Astrocyte (in vitro differentiated cells and primary cell): ENCODE data around the gene PRSS33. TPM values are rescaled to one million over a fixed set of nuclear protein-coding genes. Genes with fewer than 3 reads are reported as not detected.

Experiments used
- DNase-seq: peaks from one replicate; pipeline ENCODE4 v3.0.0-alpha.2; 2010; ENCODE audit warnings: low read depth
- FAIRE-seq: peaks from 2 replicates; lab custom pipeline; 2011; peaks lifted over from hg19 to GRCh38; lab: Jason Lieb, UNC
- H2AFZ ChIP-seq: 2 replicates; pipeline ENCODE4 v1.6.0; 2012; ENCODE audit warnings: low read depth, low read length, inconsistent platforms
- H3K27ac ChIP-seq: 2 replicates; pipeline ENCODE4 v1.5.1; 2011; ENCODE audit warnings: low read depth, low read length, inconsistent platforms
- H3K27me3 ChIP-seq: 2 replicates; pipeline ENCODE4 v1.6.0; 2011; ENCODE audit warnings: low read length, inconsistent platforms; ENCODE audit not compliant: insufficient read depth
- H3K36me3 ChIP-seq: 2 replicates; pipeline ENCODE4 v1.5.1; 2011; ENCODE audit warnings: low read length, inconsistent platforms; ENCODE audit not compliant: insufficient read depth
- H3K4me1 ChIP-seq: 2 replicates; pipeline ENCODE4 v1.5.1; 2011; ENCODE audit warnings: low read length, inconsistent platforms; ENCODE audit not compliant: insufficient read depth
- H3K4me2 ChIP-seq: 2 replicates; pipeline ENCODE4 v1.6.0; 2012; ENCODE audit warnings: low read length, inconsistent platforms
- H3K4me3 ChIP-seq: 2 replicates; pipeline ENCODE4 v1.5.1; 2011; ENCODE audit warnings: low read depth, mild to moderate bottlenecking, low read length, inconsistent platforms; ENCODE audit not compliant: insufficient read depth
- H3K79me2 ChIP-seq: 2 replicates; pipeline ENCODE4 v1.6.0; 2012; ENCODE audit warnings: mild to moderate bottlenecking, low read length, inconsistent platforms; ENCODE audit not compliant: insufficient read depth
- H3K9ac ChIP-seq: 2 replicates; pipeline ENCODE4 v1.6.0; 2012; ENCODE audit warnings: mild to moderate bottlenecking, low read length, inconsistent platforms
- H3K9me3 ChIP-seq: 2 replicates; pipeline ENCODE4 v1.5.1; 2012; ENCODE audit warnings: low read depth, mild to moderate bottlenecking, low read length, inconsistent platforms; ENCODE audit not compliant: insufficient read depth
- H4K20me1 ChIP-seq: 2 replicates; pipeline ENCODE4 v1.6.0; 2012; ENCODE audit warnings: low read length, inconsistent platforms; ENCODE audit not compliant: insufficient read depth
- H3K27ac Mint-ChIP-seq: one replicate; pipeline ENCODE4 v1.8.0; 2021; ENCODE audit warnings: mild to moderate bottlenecking, mixed read lengths; ENCODE audit not compliant: unreplicated experiment
- H3K27me3 Mint-ChIP-seq: one replicate; pipeline ENCODE4 v1.8.0; 2021; ENCODE audit warnings: low read depth, mixed read lengths; ENCODE audit not compliant: unreplicated experiment
- H3K36me3 Mint-ChIP-seq: one replicate; pipeline ENCODE4 v1.8.0; 2021; ENCODE audit warnings: low read depth, mixed read lengths; ENCODE audit not compliant: unreplicated experiment
- H3K4me1 Mint-ChIP-seq: one replicate; pipeline ENCODE4 v1.8.0; 2021; ENCODE audit warnings: low read depth, mixed read lengths; ENCODE audit not compliant: unreplicated experiment
- H3K4me3 Mint-ChIP-seq: one replicate; pipeline ENCODE4 v1.8.0; 2021; ENCODE audit warnings: mild to moderate bottlenecking, moderate library complexity, mixed read lengths; ENCODE audit not compliant: unreplicated experiment
- H3K9me3 Mint-ChIP-seq: one replicate; pipeline ENCODE4 v1.8.0; 2021; ENCODE audit warnings: mild to moderate bottlenecking, mixed read lengths; ENCODE audit not compliant: unreplicated experiment
- CTCF ChIP-seq: IDR thresholded peaks from 2 replicates; pipeline ENCODE4 v1.5.1; 2011; ENCODE audit warnings: low read depth, mild to moderate bottlenecking, inconsistent platforms, low read length, moderate library complexity; ENCODE audit not compliant: insufficient read depth
- EZH2 ChIP-seq: IDR thresholded peaks from 2 replicates; pipeline ENCODE4 v1.6.1; 2012; ENCODE audit warnings: mild to moderate bottlenecking, low read length, inconsistent platforms; ENCODE audit not compliant: insufficient read depth
- total RNA-seq: library from RNA; stranded (reverse); gene quantifications from 2 replicates; pipeline ENCODE4 v1.2.1, GENCODE V29; 2021

The PRSS33 gene
- total RNA-seq, 1 donor from 2014 or later: not detected

DNA sequence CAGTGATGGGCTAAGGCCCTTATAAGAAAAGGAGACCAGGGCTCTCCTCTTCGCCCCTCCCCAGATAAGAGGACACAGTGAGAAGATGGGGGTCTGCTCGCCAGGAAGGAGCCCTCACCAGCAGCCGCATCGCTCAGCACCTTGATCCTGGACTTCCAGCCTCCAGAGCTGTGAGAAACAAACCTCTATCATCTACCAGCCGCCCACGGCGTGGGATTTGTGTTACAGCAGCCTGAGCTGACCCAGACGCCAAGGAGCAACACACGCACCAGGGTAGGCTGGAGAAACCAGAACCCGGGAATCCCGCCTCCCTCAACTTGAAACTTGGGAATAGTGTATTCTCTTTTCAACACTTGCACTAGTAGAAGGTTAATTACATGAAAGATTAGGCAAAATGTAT lies 38.5 kb upstream of the PRSS33 start:
- FAIRE-seq: no peak

GRCh38 chr16:2825049-2825742 lies 37.8 kb upstream of the PRSS33 start:
- Histone ChIP-seq H3K27me3 (peaks cover 2% of the 10 kb centered on the region), H3K27ac (no peak overlapping the region), H3K9ac (no peak overlapping the region), H3K9me3 (no peaks in the 10 kb centered on the region), H2AFZ (no peak overlapping the region), H3K79me2 (no peaks in the 10 kb centered on the region), H4K20me1 (no peaks in the 10 kb centered on the region), H3K4me3 (no peak overlapping the region), H3K4me2 (no peak overlapping the region), H3K36me3 (no peaks in the 10 kb centered on the region), H3K4me1 (peaks cover 3% of the 10 kb centered on the region)
- DNase-seq (no peak), FAIRE-seq (no peak)
- no peak overlapping the region for H3K27ac Mint-ChIP-seq
- no peak overlapping the region for H3K4me3 Mint-ChIP-seq
- no peak for TF ChIP-seq CTCF
- TF ChIP-seq EZH2: no peak
- peaks cover 12% of the 10 kb centered on the region for H3K4me1 Mint-ChIP-seq
- peaks cover 2% of the 10 kb centered on the region for H3K9me3 Mint-ChIP-seq
- H3K27me3 Mint-ChIP-seq: peaks cover 13% of the 10 kb centered on the region
- peaks cover 1% of the 10 kb centered on the region for H3K36me3 Mint-ChIP-seq

More for the DNA sequence above, 38.5 kb upstream of the PRSS33 start:
- H3K27me3 ChIP-seq: peaks cover 2% of the 10 kb centered on the region
- H3K36me3 ChIP-seq: no peaks in the 10 kb centered on the region
- peaks cover 4% of the 10 kb centered on the region for H3K4me1 ChIP-seq
- H3K27me3 Mint-ChIP-seq: peaks cover 13% of the 10 kb centered on the region
- H3K4me3 ChIP-seq: no peak overlapping the region
- no peak overlapping the region for H3K27ac Mint-ChIP-seq
- no peaks in the 10 kb centered on the region for H3K9me3 ChIP-seq
- no peak for DNase-seq
- H2AFZ ChIP-seq: no peak overlapping the region
- H3K79me2 ChIP-seq: no peaks in the 10 kb centered on the region
- H3K9me3 Mint-ChIP-seq: peaks cover 2% of the 10 kb centered on the region
- TF ChIP-seq CTCF: no peak
- TF ChIP-seq EZH2: no peak
- H3K27ac ChIP-seq: no peak overlapping the region
- H3K4me1 Mint-ChIP-seq: peaks cover 12% of the 10 kb centered on the region
- no peak overlapping the region for H3K4me2 ChIP-seq
- no peaks in the 10 kb centered on the region for H4K20me1 ChIP-seq
- H3K36me3 Mint-ChIP-seq: peaks cover 1% of the 10 kb centered on the region
- no peak overlapping the region for H3K4me3 Mint-ChIP-seq
- no peak overlapping the region for H3K9ac ChIP-seq

DNA sequence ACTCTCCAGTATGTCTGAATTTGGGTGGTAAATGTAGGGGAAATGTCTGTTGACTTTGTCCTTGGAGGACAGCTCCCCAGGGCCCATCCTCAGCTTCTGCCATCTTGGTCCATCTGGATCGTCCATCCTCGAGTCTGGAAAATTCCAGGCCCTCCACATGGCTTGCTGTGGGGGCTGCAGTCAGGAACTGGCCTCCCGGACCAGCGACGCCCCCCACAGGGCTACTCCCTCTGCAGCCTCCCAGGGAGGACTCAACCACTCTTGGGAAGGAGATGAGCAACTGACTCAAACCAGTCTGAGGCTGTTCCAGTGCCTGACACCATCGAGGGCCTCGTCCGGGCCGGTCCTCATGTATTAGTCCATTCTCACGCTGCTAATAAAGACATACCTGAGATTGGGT lies 37.3 kb upstream of the PRSS33 start:
- no peaks in the 10 kb centered on the region for H3K36me3 ChIP-seq
- no peaks in the 10 kb centered on the region for H3K9me3 ChIP-seq
- Mint-ChIP-seq H3K36me3 (peaks cover 1% of the 10 kb centered on the region), H3K27ac (no peak overlapping the region), H3K27me3 (peaks cover 13% of the 10 kb centered on the region), H3K9me3 (peaks cover 2% of the 10 kb centered on the region), H3K4me1 (peaks cover 12% of the 10 kb centered on the region), H3K4me3 (no peak overlapping the region)
- DNase-seq (no peak), FAIRE-seq (no peak)
- TF ChIP-seq CTCF: no peak
- TF ChIP-seq EZH2: no peak
- H4K20me1 ChIP-seq: no peaks in the 10 kb centered on the region
- peaks cover 2% of the 10 kb centered on the region for H3K27me3 ChIP-seq
- no peaks in the 10 kb centered on the region for H3K79me2 ChIP-seq
- no peak overlapping the region for H2AFZ ChIP-seq
- no peak overlapping the region for H3K4me2 ChIP-seq
- no peak overlapping the region for H3K9ac ChIP-seq
- H3K4me3 ChIP-seq: no peak overlapping the region
- no peaks in the 10 kb centered on the region for H3K4me1 ChIP-seq
- no peak overlapping the region for H3K27ac ChIP-seq
